ENCODE measurements around the gene ABHD8. TPM values are rescaled to one million over a fixed set of nuclear protein-coding genes. Genes with fewer than 3 reads are reported as not detected.

The ABHD8 gene
- total and polyA plus RNA-seq, 2 donors (not counting 1 experiment from before 2014, with no cell fraction given) = 5.2 to 7.2 TPM

- Histone ChIP-seq H3K4me1 (ENCODE audit: control insufficient read depth in 2 of 2, insufficient read depth in 2 of 2, low read length in 2 of 2) (peaks cover 0 to 10% of the 10 kb centered on the region in 2 donors), H3K9me3 (ENCODE audit: control extremely low read depth in 1 of 3, control insufficient read depth in 2 of 3, insufficient read depth in 1 of 3, low read length in 2 of 3) (peaks cover 0 to 13% (median 0%) of the 10 kb centered on the region in 3 donors), H3K27me3 (replicated peaks in 1 of 4; ENCODE audit: control extremely low read depth in 1 of 4, control insufficient read depth in 3 of 4, insufficient read depth in 4 of 4, low read length in 3 of 4) (no peaks in the 10 kb centered on the region), H3K36me3 (replicated peaks in 1 of 2; ENCODE audit: control extremely low read depth in 1 of 2, control insufficient read depth in 1 of 2, extremely low read depth in 1 of 2, insufficient read depth in 2 of 2, low read length in 1 of 2) (no peaks in the 10 kb centered on the region), H4K20me1 (ENCODE audit: control insufficient read depth, insufficient read depth, low read length, poor library complexity, severe bottlenecking) (no peaks in the 10 kb centered on the region), H3K79me2 (ENCODE audit: control insufficient read depth, insufficient read depth, low read length) (no peaks in the 10 kb centered on the region), H2AFZ (ENCODE audit: insufficient read depth, low read depth, low read length, poor library complexity, severe bottlenecking) (no peak overlapping the region), H3K9ac (ENCODE audit: low read length) (no peak overlapping the region), H3K4me2 (replicated peaks; ENCODE audit: low read depth, low read length, poor library complexity, severe bottlenecking) (no peak overlapping the region), H3K27ac (ENCODE audit: low read length in 2 of 2) (no peak overlapping the region), H3K4me3 (ENCODE audit: control extremely low read depth in 1 of 5, extremely low read depth in 1 of 5, insufficient read depth in 1 of 5, low read depth in 2 of 5, low read length in 4 of 5) (no peak overlapping the region)
- ATAC-seq (ENCODE audit: low read depth) (no peak), DNase-seq (peak; percentile 66)
- TF ChIP-seq CTCF (IDR thresholded peaks at IDR 0.05) = no peak
- no peak for TF ChIP-seq EZH2 (IDR thresholded peaks at IDR 0.05; ENCODE audit: borderline replicate concordance, insufficient read depth, low read depth, low read length, poor library complexity, severe bottlenecking)
- Mint-ChIP-seq H3K27me3 (no peaks in the 10 kb centered on the region), H3K9me3 (ENCODE audit: insufficient read depth) (no peaks in the 10 kb centered on the region), H3K4me3 (no peak overlapping the region), H3K27ac (no peak overlapping the region), H3K4me1 (peaks cover 12% of the 10 kb centered on the region)
- ChIA-PET POLR2A (no interaction called here), CTCF (interaction anchor here (0.6 to 3.7 kb wide), 4 partner anchors 10 to 92 kb away, joined by 3 to 25 read pairs (median 5); no protein-coding TSS in a partner anchor)
- intact Hi-C loops (cut with micrococcal nuclease) = no loop called here
- WGBS (ENCODE audit: insufficient coverage) = 87% methylated on average over 40 of the region's 48 CpGs
Measured at GRCh38 chr19:17294051-17294891, 9.0 kb downstream of the ABHD8 start.

GRCh38 chr19:17293605-17294004 is 9.6 kb downstream of the ABHD8 start:
- Histone ChIP-seq H3K4me2 (replicated peaks; ENCODE audit: low read depth, low read length, poor library complexity, severe bottlenecking) (no peak overlapping the region), H3K27me3 (replicated peaks in 1 of 4; ENCODE audit: control extremely low read depth in 1 of 4, control insufficient read depth in 3 of 4, insufficient read depth in 4 of 4, low read length in 3 of 4) (no peaks in the 10 kb centered on the region), H3K4me1 (ENCODE audit: control insufficient read depth in 2 of 2, insufficient read depth in 2 of 2, low read length in 2 of 2) (peaks cover 0 to 10% of the 10 kb centered on the region in 2 donors), H3K4me3 (ENCODE audit: control extremely low read depth in 1 of 5, extremely low read depth in 1 of 5, insufficient read depth in 1 of 5, low read depth in 2 of 5, low read length in 4 of 5) (no peak overlapping the region), H3K79me2 (ENCODE audit: control insufficient read depth, insufficient read depth, low read length) (no peaks in the 10 kb centered on the region), H3K9ac (ENCODE audit: low read length) (no peak overlapping the region), H3K27ac (ENCODE audit: low read length in 2 of 2) (no peak overlapping the region), H3K9me3 (ENCODE audit: control extremely low read depth in 1 of 3, control insufficient read depth in 2 of 3, insufficient read depth in 1 of 3, low read length in 2 of 3) (peaks cover 0 to 13% (median 0%) of the 10 kb centered on the region in 3 donors), H3K36me3 (replicated peaks in 1 of 2; ENCODE audit: control extremely low read depth in 1 of 2, control insufficient read depth in 1 of 2, extremely low read depth in 1 of 2, insufficient read depth in 2 of 2, low read length in 1 of 2) (no peaks in the 10 kb centered on the region), H2AFZ (ENCODE audit: insufficient read depth, low read depth, low read length, poor library complexity, severe bottlenecking) (no peak overlapping the region), H4K20me1 (ENCODE audit: control insufficient read depth, insufficient read depth, low read length, poor library complexity, severe bottlenecking) (no peaks in the 10 kb centered on the region)
- TF ChIP-seq EZH2 (IDR thresholded peaks at IDR 0.05; ENCODE audit: borderline replicate concordance, insufficient read depth, low read depth, low read length, poor library complexity, severe bottlenecking) (no peak), CTCF (IDR thresholded peaks at IDR 0.05) (no peak)
- intact Hi-C loops (cut with micrococcal nuclease) = loop anchor here (1.0 kb wide), 1 partner anchor 93 kb away; no protein-coding TSS in a partner anchor
- WGBS (ENCODE audit: insufficient coverage) = 90% methylated on average over 10 of the region's 14 CpGs
- H3K9me3 Mint-ChIP-seq (ENCODE audit: insufficient read depth) = no peaks in the 10 kb centered on the region
- peaks cover 12% of the 10 kb centered on the region for H3K4me1 Mint-ChIP-seq
- no peak overlapping the region for H3K4me3 Mint-ChIP-seq
- DNase-seq (no peak), ATAC-seq (ENCODE audit: low read depth) (no peak)
- no peaks in the 10 kb centered on the region for H3K27me3 Mint-ChIP-seq
- no peak overlapping the region for H3K27ac Mint-ChIP-seq
- ChIA-PET POLR2A (interaction anchor here (1.5 kb wide), 1 partner anchor 10 kb away, joined by 7 read pairs; no protein-coding TSS in a partner anchor), CTCF (interaction anchor here (0.9 to 3.7 kb wide), 6 partner anchors 10 to 93 kb away, joined by 3 to 25 read pairs (median 7); partner anchors contain the start of genes ABHD8, DDA1 and MRPL34)
